ENCODE results near the gene LIN52. TPM values are rescaled to one million over a fixed set of nuclear protein-coding genes. Genes with fewer than 3 reads are reported as not detected.

Gene LIN52
- total and polyA plus RNA-seq, 5 donors from 2014 or later, result 11.1 to 14.9 (median 14.1) TPM

DNA sequence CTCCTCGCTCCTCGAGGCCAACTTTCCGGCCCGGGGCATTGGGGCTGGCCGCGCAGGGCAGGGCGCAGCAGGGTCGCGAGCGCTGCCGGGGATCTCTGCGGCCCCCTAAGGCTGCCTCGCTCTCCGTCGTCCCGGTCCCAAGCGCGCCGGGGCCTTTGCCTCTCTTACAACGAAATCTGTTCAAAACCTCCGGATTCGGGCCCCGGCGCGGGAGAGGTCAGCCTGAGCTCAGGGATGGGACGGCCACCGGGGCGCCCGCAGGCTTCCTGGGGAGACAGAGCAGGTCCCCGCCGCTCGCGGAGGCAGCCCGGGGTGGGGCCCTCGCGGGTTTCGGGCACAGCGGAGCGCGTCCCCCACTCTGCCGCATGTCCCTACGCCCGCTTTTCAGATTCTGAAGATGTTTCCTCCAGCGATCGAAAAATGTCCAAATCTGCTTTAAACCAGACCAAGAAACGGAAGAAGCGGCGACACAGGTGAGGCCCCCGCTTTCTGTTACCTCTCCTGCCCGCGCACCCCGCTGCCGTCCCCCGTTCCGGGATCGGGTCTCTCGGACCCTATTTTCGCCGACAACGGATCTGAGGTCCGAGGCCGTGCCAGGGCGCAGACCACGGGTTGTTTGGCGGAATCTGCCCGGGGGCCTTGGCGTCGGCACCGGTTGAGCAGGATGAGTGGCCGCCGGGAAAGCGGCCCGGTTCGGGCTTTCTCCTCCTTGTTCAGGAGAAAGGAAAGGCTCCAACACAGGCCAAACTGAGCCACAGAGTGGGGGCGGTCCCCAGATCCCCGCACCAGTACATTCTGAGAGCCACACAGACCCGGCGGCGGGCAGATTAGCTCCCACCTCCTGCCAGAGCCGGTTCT is 156.3 kb downstream of the LIN52 start:
- Mint-ChIP-seq H3K27ac (no peak overlapping the region), H3K27me3 (peaks cover 84% of the 10 kb centered on the region), H3K36me3 (no peaks in the 10 kb centered on the region), H3K4me3 (peak overlapping the region in 3 of 4 donors; percentile 54 to 78 (median 61)), H3K9me3 (peaks cover 0 to 5% (median 0%) of the 10 kb centered on the region in 7 donors), H3K4me1 (peaks cover 0 to 30% (median 9%) of the 10 kb centered on the region in 4 donors)
- DNase-seq (peak in 1 of 3 donors; percentile 13), ATAC-seq (ENCODE audit: low read depth in 2 of 2) (no peak)
- no peak overlapping the region for H3K4me3 ChIP-seq (ENCODE audit: low read depth, low read length)
- no peaks in the 10 kb centered on the region for H3K36me3 ChIP-seq (ENCODE audit: control insufficient read depth, insufficient read depth, low read length)
- H3K27me3 ChIP-seq (ENCODE audit: control insufficient read depth, insufficient read depth, low read length), result peaks cover 45% of the 10 kb centered on the region
- peaks cover 21% of the 10 kb centered on the region for H3K4me1 ChIP-seq (ENCODE audit: control insufficient read depth, insufficient read depth, low read length, poor library complexity, severe bottlenecking)
- no peak overlapping the region for H3K27ac ChIP-seq (ENCODE audit: insufficient read depth, low read length, poor library complexity, severe bottlenecking)
- H3K9me3 ChIP-seq (ENCODE audit: control insufficient read depth in 2 of 2, low read length in 2 of 2), result no peaks in the 10 kb centered on the region

- Mint-ChIP-seq H3K9me3 (peaks cover 0 to 5% (median 0%) of the 10 kb centered on the region in 7 donors), H3K4me1 (peaks cover 0 to 30% (median 9%) of the 10 kb centered on the region in 4 donors), H3K27ac (no peak overlapping the region), H3K4me3 (peak overlapping the region; percentile 1 to 78 (median 52)), H3K27me3 (peaks cover 86% of the 10 kb centered on the region), H3K36me3 (no peaks in the 10 kb centered on the region)
- H3K36me3 ChIP-seq (ENCODE audit: control insufficient read depth, insufficient read depth, low read length), result no peaks in the 10 kb centered on the region
- peaks cover 45% of the 10 kb centered on the region for H3K27me3 ChIP-seq (ENCODE audit: control insufficient read depth, insufficient read depth, low read length)
- ATAC-seq (ENCODE audit: low read depth in 2 of 2) (no peak), DNase-seq (no peak)
- no peaks in the 10 kb centered on the region for H3K9me3 ChIP-seq (ENCODE audit: control insufficient read depth in 2 of 2, low read length in 2 of 2)
- H3K4me1 ChIP-seq (ENCODE audit: control insufficient read depth, insufficient read depth, low read length, poor library complexity, severe bottlenecking), result peaks cover 21% of the 10 kb centered on the region
- no peak overlapping the region for H3K27ac ChIP-seq (ENCODE audit: insufficient read depth, low read length, poor library complexity, severe bottlenecking)
- no peak overlapping the region for H3K4me3 ChIP-seq (ENCODE audit: low read depth, low read length)
These were observed 156.9 kb downstream of the LIN52 start for GRCh38 chr14:74241652-74242017.

DNA sequence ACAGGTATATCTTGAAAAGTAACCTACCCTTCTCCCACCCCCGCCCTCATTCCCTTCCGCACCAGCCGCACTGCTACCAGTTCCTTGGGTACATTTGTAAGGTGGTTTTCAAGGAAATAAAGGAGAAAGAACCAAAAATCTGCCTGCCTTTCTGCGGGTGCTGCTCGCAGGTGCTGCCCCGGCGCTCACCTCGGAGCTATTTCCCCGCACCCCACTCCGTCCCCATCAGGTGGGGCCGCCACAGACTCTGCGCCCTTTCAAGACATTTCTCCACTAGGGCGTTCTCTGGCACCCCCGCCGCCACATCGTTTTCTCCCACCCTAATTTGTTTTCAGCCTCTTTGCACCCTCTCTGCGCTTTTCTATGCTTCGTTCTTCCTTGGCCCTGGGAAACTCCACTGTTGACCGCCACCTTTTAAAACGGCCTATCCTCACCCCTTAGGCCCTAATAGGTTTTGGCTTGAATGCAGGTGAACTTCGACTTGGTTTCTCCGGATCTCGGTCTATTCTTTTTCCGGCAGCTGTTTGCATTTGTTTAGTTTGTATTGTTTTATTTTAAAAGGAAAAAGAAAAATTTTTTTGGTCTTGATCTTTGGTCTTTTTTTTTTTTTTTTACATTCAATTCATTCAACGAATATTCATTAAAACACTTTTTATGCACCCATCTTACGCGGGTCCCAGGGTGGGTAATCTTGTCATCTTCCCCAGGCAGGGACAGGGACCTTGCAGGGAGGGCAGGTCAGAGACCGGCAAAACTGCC is 157.4 kb downstream of the LIN52 start:
- H3K9me3 ChIP-seq (ENCODE audit: control insufficient read depth in 2 of 2, low read length in 2 of 2), result no peaks in the 10 kb centered on the region
- H3K27ac ChIP-seq (ENCODE audit: insufficient read depth, low read length, poor library complexity, severe bottlenecking), result no peak overlapping the region
- Mint-ChIP-seq H3K4me3 (peak overlapping the region; percentile 1 to 78 (median 62)), H3K9me3 (peaks cover 0 to 5% (median 0%) of the 10 kb centered on the region in 7 donors), H3K27me3 (peaks cover 85% of the 10 kb centered on the region), H3K4me1 (peaks cover 0 to 30% (median 9%) of the 10 kb centered on the region in 4 donors), H3K36me3 (no peaks in the 10 kb centered on the region), H3K27ac (no peak overlapping the region)
- DNase-seq (no peak), ATAC-seq (ENCODE audit: low read depth in 2 of 2) (no peak)
- no peak overlapping the region for H3K4me3 ChIP-seq (ENCODE audit: low read depth, low read length)
- peaks cover 45% of the 10 kb centered on the region for H3K27me3 ChIP-seq (ENCODE audit: control insufficient read depth, insufficient read depth, low read length)
- H3K4me1 ChIP-seq (ENCODE audit: control insufficient read depth, insufficient read depth, low read length, poor library complexity, severe bottlenecking), result peaks cover 21% of the 10 kb centered on the region
- no peaks in the 10 kb centered on the region for H3K36me3 ChIP-seq (ENCODE audit: control insufficient read depth, insufficient read depth, low read length)

DNA sequence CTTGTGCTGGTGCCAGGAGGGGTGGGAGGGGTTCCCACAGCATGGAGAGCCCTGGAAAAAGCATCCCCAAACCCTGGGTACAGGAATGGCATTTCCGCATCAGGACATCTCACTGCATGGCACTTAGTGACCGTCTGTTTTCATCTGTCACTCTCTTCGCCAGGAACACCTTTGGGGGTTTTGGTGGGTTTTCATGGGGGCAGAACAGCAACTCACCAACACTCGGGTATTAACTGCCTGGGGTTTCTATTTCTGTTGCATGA is 158.0 kb downstream of the LIN52 start:
- peak overlapping the region in 1 of 4 donors; percentile 4 for H3K4me3 Mint-ChIP-seq
- H3K36me3 Mint-ChIP-seq, result no peaks in the 10 kb centered on the region
- peaks cover 87% of the 10 kb centered on the region for H3K27me3 Mint-ChIP-seq
- Histone ChIP-seq H3K4me1 (ENCODE audit: control insufficient read depth, insufficient read depth, low read length, poor library complexity, severe bottlenecking) (peaks cover 21% of the 10 kb centered on the region), H3K9me3 (ENCODE audit: control insufficient read depth in 2 of 2, low read length in 2 of 2) (no peaks in the 10 kb centered on the region), H3K27me3 (ENCODE audit: control insufficient read depth, insufficient read depth, low read length) (peaks cover 40% of the 10 kb centered on the region), H3K36me3 (ENCODE audit: control insufficient read depth, insufficient read depth, low read length) (no peaks in the 10 kb centered on the region), H3K27ac (ENCODE audit: insufficient read depth, low read length, poor library complexity, severe bottlenecking) (no peak overlapping the region), H3K4me3 (ENCODE audit: low read depth, low read length) (no peak overlapping the region)
- no peak overlapping the region for H3K27ac Mint-ChIP-seq
- peaks cover 0 to 5% (median 0%) of the 10 kb centered on the region in 7 donors for H3K9me3 Mint-ChIP-seq
- ATAC-seq (ENCODE audit: low read depth in 2 of 2) (no peak), DNase-seq (no peak)
- peaks cover 0 to 30% (median 9%) of the 10 kb centered on the region in 4 donors for H3K4me1 Mint-ChIP-seq

DNA sequence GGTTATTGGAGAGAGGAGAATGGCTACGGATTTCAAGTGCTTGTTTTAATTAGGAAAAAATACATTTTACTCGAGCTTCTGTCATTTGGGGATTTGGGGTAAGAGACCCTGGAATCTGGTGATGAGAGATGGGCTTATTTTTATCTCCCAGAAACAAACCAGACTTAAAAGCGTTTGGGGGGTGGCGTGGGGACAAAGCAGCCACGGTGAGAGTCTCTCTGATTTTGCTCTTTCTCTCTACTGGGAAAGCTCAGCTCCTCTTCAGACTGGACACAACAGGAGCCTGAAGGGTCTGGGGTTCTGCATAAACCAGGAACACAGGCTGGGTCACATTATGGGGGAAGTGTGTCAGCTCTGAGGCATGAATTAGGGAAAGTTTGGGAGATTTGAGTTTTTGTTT is 158.3 kb downstream of the LIN52 start:
- Mint-ChIP-seq H3K36me3 (no peaks in the 10 kb centered on the region), H3K4me1 (peaks cover 0 to 30% (median 9%) of the 10 kb centered on the region in 4 donors), H3K27ac (no peak overlapping the region), H3K4me3 (peak overlapping the region in 2 of 4 donors; percentile 4 to 38), H3K27me3 (peaks cover 86% of the 10 kb centered on the region), H3K9me3 (peaks cover 0 to 5% (median 0%) of the 10 kb centered on the region in 7 donors)
- Histone ChIP-seq H3K27me3 (ENCODE audit: control insufficient read depth, insufficient read depth, low read length) (peaks cover 37% of the 10 kb centered on the region), H3K27ac (ENCODE audit: insufficient read depth, low read length, poor library complexity, severe bottlenecking) (no peak overlapping the region), H3K9me3 (ENCODE audit: control insufficient read depth in 2 of 2, low read length in 2 of 2) (no peaks in the 10 kb centered on the region), H3K36me3 (ENCODE audit: control insufficient read depth, insufficient read depth, low read length) (no peaks in the 10 kb centered on the region), H3K4me1 (ENCODE audit: control insufficient read depth, insufficient read depth, low read length, poor library complexity, severe bottlenecking) (peaks cover 21% of the 10 kb centered on the region), H3K4me3 (ENCODE audit: low read depth, low read length) (no peak overlapping the region)
- ATAC-seq (ENCODE audit: low read depth in 2 of 2) (no peak), DNase-seq (no peak)

- H3K27ac Mint-ChIP-seq, result no peak overlapping the region
- H3K4me1 ChIP-seq (ENCODE audit: control insufficient read depth, insufficient read depth, low read length, poor library complexity, severe bottlenecking), result peaks cover 21% of the 10 kb centered on the region
- peaks cover 0 to 5% (median 0%) of the 10 kb centered on the region in 7 donors for H3K9me3 Mint-ChIP-seq
- H3K27ac ChIP-seq (ENCODE audit: insufficient read depth, low read length, poor library complexity, severe bottlenecking), result no peak overlapping the region
- H3K36me3 Mint-ChIP-seq, result no peaks in the 10 kb centered on the region
- DNase-seq (no peak), ATAC-seq (ENCODE audit: low read depth in 2 of 2) (no peak)
- peaks cover 27% of the 10 kb centered on the region for H3K27me3 ChIP-seq (ENCODE audit: control insufficient read depth, insufficient read depth, low read length)
- H3K4me3 Mint-ChIP-seq, result no peak overlapping the region
- H3K4me3 ChIP-seq (ENCODE audit: low read depth, low read length), result no peak overlapping the region
- H3K9me3 ChIP-seq (ENCODE audit: control insufficient read depth in 2 of 2, low read length in 2 of 2), result no peaks in the 10 kb centered on the region
- H3K27me3 Mint-ChIP-seq, result peaks cover 86% of the 10 kb centered on the region
- no peaks in the 10 kb centered on the region for H3K36me3 ChIP-seq (ENCODE audit: control insufficient read depth, insufficient read depth, low read length)
- H3K4me1 Mint-ChIP-seq, result peaks cover 0 to 26% (median 9%) of the 10 kb centered on the region in 4 donors
These were observed 159.4 kb downstream of the LIN52 start for GRCh38 chr14:74244115-74244514.

GRCh38 chr14:74245292-74245691 is 160.5 kb downstream of the LIN52 start:
- H3K4me3 Mint-ChIP-seq, result peak overlapping the region in 1 of 4 donors; percentile 17
- H3K27ac ChIP-seq (ENCODE audit: insufficient read depth, low read length, poor library complexity, severe bottlenecking), result no peak overlapping the region

More at GRCh38 chr14:74245292-74245691, 160.5 kb downstream of the LIN52 start:
- Mint-ChIP-seq H3K9me3 (peaks cover 0 to 5% (median 0%) of the 10 kb centered on the region in 7 donors), H3K27me3 (peaks cover 81% of the 10 kb centered on the region), H3K27ac (no peak overlapping the region), H3K36me3 (no peaks in the 10 kb centered on the region), H3K4me1 (peaks cover 0 to 24% (median 9%) of the 10 kb centered on the region in 4 donors)
- H3K4me1 ChIP-seq (ENCODE audit: control insufficient read depth, insufficient read depth, low read length, poor library complexity, severe bottlenecking), result peaks cover 14% of the 10 kb centered on the region
- no peak for DNase-seq
- peaks cover 27% of the 10 kb centered on the region for H3K27me3 ChIP-seq (ENCODE audit: control insufficient read depth, insufficient read depth, low read length)
- H3K9me3 ChIP-seq (ENCODE audit: control insufficient read depth in 2 of 2, low read length in 2 of 2), result no peaks in the 10 kb centered on the region
- H3K4me3 ChIP-seq (ENCODE audit: low read depth, low read length), result no peak overlapping the region
- H3K36me3 ChIP-seq (ENCODE audit: control insufficient read depth, insufficient read depth, low read length), result no peaks in the 10 kb centered on the region
- ATAC-seq (ENCODE audit: low read depth in 2 of 2), result no peak
